GM10248 (cell line): ENCODE measurements around the gene ATR.
"Not testable (repeated sequence)": the region's sequence is repeated elsewhere in the genome, so short reads cannot be mapped to it uniquely, and the experiment has no call there.

Experiments
- CTCF ChIA-PET: fragments of 300-600 bp; sonication (Branson Sonifier 250); formaldehyde crosslinking; extraction: SDS; loops from one replicate; lab custom pipeline; 2021; ENCODE audit warnings: antibody characterized with exemption; lab: Yijun Ruan, JAX
- POLR2A ChIA-PET: fragments of 350-650 bp; sonication (Branson Sonifier 250); formaldehyde crosslinking; extraction: SDS; loops from one replicate; lab custom pipeline; 2020; ENCODE audit warnings: antibody characterized with exemption; lab: Yijun Ruan, JAX
- DNase-seq: peaks from one replicate; pipeline ENCODE4 v3.0.0; 2012; ENCODE audit errors: extremely low spot score
- CTCF ChIP-seq: IDR thresholded peaks from 2 replicates; pipeline ENCODE4 v1.5.1; 2012; ENCODE audit warnings: mild to moderate bottlenecking, low read depth; ENCODE audit errors: extremely low read depth, missing control alignments, control extremely low read depth

The ATR gene

GRCh38 chr3:142450189-142450588 is 128.3 kb downstream of the ATR start:
- TF ChIP-seq CTCF, result no peak
- ChIA-PET POLR2A (no interaction called here), CTCF (interaction anchor here (1.0 kb wide), 1 partner anchor 114 kb away, joined by 3 read pairs; no protein-coding TSS in a partner anchor)
- DNase-seq, result no peak

DNA sequence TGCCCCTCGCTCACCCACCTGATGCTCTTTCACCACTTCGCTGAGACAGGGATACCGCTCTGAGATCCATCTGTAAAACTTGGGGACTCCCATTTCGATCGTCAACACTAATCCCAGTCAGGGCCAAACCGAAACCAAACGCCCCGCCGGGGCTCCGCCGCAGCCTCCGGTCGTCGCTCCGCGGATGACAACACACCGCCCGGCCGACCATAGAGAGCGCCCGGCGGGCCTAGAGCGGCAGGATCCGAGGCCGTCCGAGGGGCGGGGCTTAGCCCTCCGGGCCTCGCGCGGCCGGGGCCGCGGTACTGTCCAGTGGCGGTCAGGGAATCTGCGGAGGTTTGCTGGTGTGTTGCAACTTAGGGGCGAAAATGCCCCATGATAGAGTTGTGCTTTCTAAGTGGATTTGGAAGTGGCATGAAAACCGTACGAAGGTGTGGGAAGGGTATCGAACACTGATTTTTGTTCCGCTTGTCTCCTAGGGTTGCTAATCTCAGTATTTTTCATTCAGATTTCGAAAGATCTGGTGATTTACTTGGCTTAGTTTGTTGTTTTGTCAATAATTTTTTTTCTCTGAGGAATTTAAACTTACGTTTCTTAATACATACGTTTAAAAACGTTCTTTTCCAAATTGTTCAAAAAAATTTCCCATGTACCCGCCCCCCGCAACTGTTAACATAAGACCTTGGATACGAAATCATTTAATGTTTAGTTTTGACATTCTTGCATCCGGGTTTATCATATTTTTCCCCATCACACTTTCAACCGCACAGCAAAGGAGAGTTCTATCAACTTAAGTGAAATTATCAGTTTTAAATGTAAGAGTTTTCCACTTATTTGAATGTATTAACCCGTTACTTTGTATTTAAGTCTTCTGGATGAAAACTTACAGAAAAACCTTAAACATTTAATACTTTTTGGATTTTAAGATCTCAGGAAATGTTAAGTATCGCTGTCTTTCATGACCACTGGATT is 130.4 kb downstream of the ATR start, which contains the start of gene XRN1:
Gene XRN1, minus strand, starts transcription at position 186 of the 972 bp plus-strand sequence. Its CDS starts 93 bp downstream, at position 93.
- TF ChIP-seq CTCF, result no peak
- ChIA-PET CTCF (interaction anchor here (1.1 kb wide), 1 partner anchor 26 kb away, joined by 3 read pairs; no protein-coding TSS in a partner anchor), POLR2A (no interaction called here)
- peak; percentile 98 for DNase-seq

DNA sequence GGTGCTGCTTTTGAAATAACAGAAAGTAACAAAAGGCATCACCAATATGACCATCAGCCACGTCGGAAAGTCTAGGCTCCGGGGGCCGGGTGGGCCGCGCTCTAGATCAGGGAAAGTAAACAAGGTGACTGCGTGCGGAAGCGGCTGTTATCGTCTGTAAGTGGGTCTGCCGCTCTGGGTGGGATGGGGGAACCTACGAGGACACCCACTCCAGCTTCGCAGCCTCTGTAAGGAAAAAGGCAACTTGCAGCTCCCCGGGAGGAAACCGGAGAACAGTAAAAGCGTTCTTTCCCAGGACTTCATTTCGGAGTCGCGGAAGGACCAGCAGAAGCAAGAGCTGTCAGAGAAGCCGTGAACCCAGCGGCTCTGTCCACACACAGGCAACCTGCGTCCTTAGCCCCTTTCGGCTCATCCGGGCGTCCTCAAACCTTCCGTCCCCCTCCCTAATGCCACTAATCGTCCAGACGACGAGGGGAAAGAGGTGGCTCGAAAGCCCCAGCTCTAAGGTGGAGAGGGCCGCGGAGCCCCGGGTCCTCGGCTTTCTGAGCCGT is 131.2 kb downstream of the ATR start:
- ChIA-PET POLR2A (interaction anchor here (0.6 kb wide), 1 partner anchor 19 kb away, joined by 6 read pairs; no protein-coding TSS in a partner anchor), CTCF (no interaction called here)
- DNase-seq, result peak; percentile 45
- TF ChIP-seq CTCF, result no peak

- ChIA-PET POLR2A (no interaction called here), CTCF (no interaction called here)
- peak; percentile 65 for DNase-seq
- TF ChIP-seq CTCF, result no peak
These were observed 132.7 kb downstream of the ATR start for GRCh38 chr3:142445816-142446254.

GRCh38 chr3:142444343-142444742 is 134.2 kb downstream of the ATR start:
- DNase-seq, result no peak
- ChIA-PET POLR2A (no interaction called here), CTCF (interaction anchor here (1.1 kb wide), 1 partner anchor 10 kb away, joined by 3 read pairs; no protein-coding TSS in a partner anchor)
- no peak for TF ChIP-seq CTCF

DNA sequence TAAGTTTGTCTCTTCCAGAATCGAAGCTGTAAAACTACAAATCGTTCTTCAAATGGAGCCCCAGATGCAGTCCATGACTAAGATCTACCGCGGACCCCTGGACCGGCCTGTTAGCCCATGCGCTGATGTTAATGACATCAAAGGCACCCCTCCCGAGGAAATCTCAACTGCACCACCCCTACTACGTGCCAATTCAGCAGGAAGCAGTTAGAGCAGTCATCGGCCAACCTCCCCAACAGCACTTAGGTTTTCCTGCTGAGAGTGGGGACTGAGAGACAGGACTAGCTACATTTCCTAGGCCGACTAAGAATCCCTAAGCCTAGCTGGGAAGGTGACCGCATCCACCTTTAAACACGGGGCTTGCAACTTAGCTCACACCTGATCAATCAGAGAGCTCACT is 135.5 kb downstream of the ATR start:
- DNase-seq, POLR2A ChIA-PET: not testable (repeated sequence)
- CTCF ChIA-PET, result interaction anchor here (1.0 kb wide), 1 partner anchor 136 kb away, joined by 5 read pairs; the partner anchor contains the start of gene ATR

- POLR2A ChIA-PET, DNase-seq, CTCF ChIA-PET: not testable (repeated sequence)
These were observed 138.9 kb downstream of the ATR start for GRCh38 chr3:142439499-142440220.

DNA sequence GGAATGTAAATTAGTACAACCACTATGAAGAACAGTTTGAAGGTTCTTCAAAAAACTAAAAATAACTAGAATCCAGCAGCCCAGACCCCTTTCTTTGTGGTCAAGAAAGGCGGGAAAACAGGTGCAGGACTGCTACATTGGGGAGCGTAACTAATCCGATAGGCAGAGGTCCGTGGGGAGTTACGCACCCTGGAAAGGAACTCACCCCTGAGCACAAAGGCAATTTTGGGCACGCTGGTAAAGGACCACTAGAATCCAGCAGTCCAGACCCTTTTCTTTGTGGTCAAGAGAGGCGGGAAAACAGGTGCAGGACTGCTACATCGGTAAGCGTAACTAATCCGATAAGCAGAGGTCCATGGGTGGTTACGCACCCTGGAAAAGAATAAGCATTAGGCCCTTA is 140.4 kb downstream of the ATR start:
- POLR2A ChIA-PET, CTCF ChIA-PET, DNase-seq: not testable (repeated sequence)
